HFFc6 (cell line): Measurements from ENCODE around the gene CD96. TPM values are rescaled to one million over a fixed set of nuclear protein-coding genes. Genes with fewer than 3 reads are reported as not detected.

Experiments used
- DNase-seq: peaks from one replicate; pipeline ENCODE4 v3.0.0-alpha.2; 2018
- H3K27ac Mint-ChIP-seq: 2 replicates; pipeline ENCODE4 v1.8.0; 2020; ENCODE audit warnings: mild to moderate bottlenecking, mixed read lengths
- H3K27me3 Mint-ChIP-seq: 2 replicates; pipeline ENCODE4 v1.8.0; 2021; ENCODE audit warnings: mild to moderate bottlenecking, moderate library complexity, mixed read lengths; ENCODE audit not compliant: insufficient read depth
- H3K36me3 Mint-ChIP-seq: 2 replicates; pipeline ENCODE4 v1.8.0; 2021; ENCODE audit warnings: low read depth, mixed read lengths
- H3K4me1 Mint-ChIP-seq: 2 replicates; pipeline ENCODE4 v1.8.0; 2020; ENCODE audit warnings: low read depth, mixed read lengths
- H3K4me3 Mint-ChIP-seq: 2 replicates; pipeline ENCODE4 v1.8.0; 2020; ENCODE audit warnings: mild to moderate bottlenecking, moderate library complexity, mixed read lengths
- H3K9me3 Mint-ChIP-seq: 2 replicates; pipeline ENCODE4 v1.8.0; 2020; ENCODE audit warnings: mild to moderate bottlenecking, mixed read lengths
- CTCF ChIP-seq: fragments of 200-600 bp; sonication (generic); IDR thresholded peaks from 2 replicates; pipeline ENCODE4 v1.5.0; 2021; ENCODE audit warnings: antibody characterized with exemption, mild to moderate bottlenecking
- total RNA-seq, 6 experiments: library from RNA; stranded (reverse); fragmentation: NEBNext Ultra II Directional; extraction: Animal tissue kit (Norgen Biotek cat#: 25700); gene quantifications; 2 replicates in 1 of 6; 3 replicates in 5 of 6; pipeline ENCODE4 v1.2.3, GENCODE V29; 2021

Gene CD96
- total RNA-seq, 6 experiments from 2014 or later = not detected

GRCh38 chr3:111589303-111590142 lies 47.5 kb downstream of the CD96 start:
- peak overlapping the region; percentile 73 for H3K27ac Mint-ChIP-seq
- peak; percentile 28 for DNase-seq
- peak overlapping the region; percentile 14 for H3K4me3 Mint-ChIP-seq
- no peaks in the 10 kb centered on the region; the same call in 1 of the 2 replicates for H3K9me3 Mint-ChIP-seq
- H3K27me3 Mint-ChIP-seq = no peaks in the 10 kb centered on the region
- peaks cover 26% of the 10 kb centered on the region for H3K36me3 Mint-ChIP-seq
- TF ChIP-seq CTCF = no peak
- peaks cover 89% of the 10 kb centered on the region for H3K4me1 Mint-ChIP-seq

- DNase-seq = no peak
- H3K4me1 Mint-ChIP-seq = peaks cover 89% of the 10 kb centered on the region
- H3K9me3 Mint-ChIP-seq = no peaks in the 10 kb centered on the region; the same call in 1 of the 2 replicates
- peak overlapping the region; percentile 12 for H3K4me3 Mint-ChIP-seq
- TF ChIP-seq CTCF = no peak
- peak overlapping the region; percentile 73 for H3K27ac Mint-ChIP-seq
- H3K27me3 Mint-ChIP-seq = no peaks in the 10 kb centered on the region
- H3K36me3 Mint-ChIP-seq = peaks cover 21% of the 10 kb centered on the region
These were observed 48.1 kb downstream of the CD96 start for GRCh38 chr3:111590143-111590491.

GRCh38 chr3:111591555-111591954 lies 49.6 kb downstream of the CD96 start:
- Mint-ChIP-seq H3K36me3 (peaks cover 17% of the 10 kb centered on the region), H3K4me3 (no peak overlapping the region; the same call in 1 of the 2 replicates), H3K27me3 (no peaks in the 10 kb centered on the region), H3K9me3 (no peaks in the 10 kb centered on the region; the same call in 1 of the 2 replicates), H3K4me1 (peaks cover 92% of the 10 kb centered on the region), H3K27ac (peak overlapping the region; percentile 74)
- TF ChIP-seq CTCF = no peak
- DNase-seq = no peak

- H3K27ac Mint-ChIP-seq = peak overlapping the region; percentile 74
These were observed 50.1 kb downstream of the CD96 start for GRCh38 chr3:111592143-111592542.

GRCh38 chr3:111592936-111593335 lies 50.9 kb downstream of the CD96 start:
- TF ChIP-seq CTCF = no peak
- H3K27ac Mint-ChIP-seq = peak overlapping the region; percentile 74
- H3K27me3 Mint-ChIP-seq = no peaks in the 10 kb centered on the region
- no peak overlapping the region for H3K4me3 Mint-ChIP-seq
- H3K4me1 Mint-ChIP-seq = peaks cover 96% of the 10 kb centered on the region
- H3K36me3 Mint-ChIP-seq = peaks cover 9% of the 10 kb centered on the region
- H3K9me3 Mint-ChIP-seq = no peaks in the 10 kb centered on the region; the same call in 1 of the 2 replicates
- DNase-seq = no peak

More at GRCh38 chr3:111592143-111592542, 50.1 kb downstream of the CD96 start:
- no peak for DNase-seq
- TF ChIP-seq CTCF = no peak
- H3K9me3 Mint-ChIP-seq = no peaks in the 10 kb centered on the region; the same call in 1 of the 2 replicates
- peaks cover 93% of the 10 kb centered on the region for H3K4me1 Mint-ChIP-seq
- peak overlapping the region; percentile 3; the same call in 1 of the 2 replicates for H3K4me3 Mint-ChIP-seq
- no peaks in the 10 kb centered on the region for H3K27me3 Mint-ChIP-seq
- H3K36me3 Mint-ChIP-seq = peaks cover 13% of the 10 kb centered on the region
